ENCODE measurements around the gene LRRC47.

LRRC47 gene

DNA sequence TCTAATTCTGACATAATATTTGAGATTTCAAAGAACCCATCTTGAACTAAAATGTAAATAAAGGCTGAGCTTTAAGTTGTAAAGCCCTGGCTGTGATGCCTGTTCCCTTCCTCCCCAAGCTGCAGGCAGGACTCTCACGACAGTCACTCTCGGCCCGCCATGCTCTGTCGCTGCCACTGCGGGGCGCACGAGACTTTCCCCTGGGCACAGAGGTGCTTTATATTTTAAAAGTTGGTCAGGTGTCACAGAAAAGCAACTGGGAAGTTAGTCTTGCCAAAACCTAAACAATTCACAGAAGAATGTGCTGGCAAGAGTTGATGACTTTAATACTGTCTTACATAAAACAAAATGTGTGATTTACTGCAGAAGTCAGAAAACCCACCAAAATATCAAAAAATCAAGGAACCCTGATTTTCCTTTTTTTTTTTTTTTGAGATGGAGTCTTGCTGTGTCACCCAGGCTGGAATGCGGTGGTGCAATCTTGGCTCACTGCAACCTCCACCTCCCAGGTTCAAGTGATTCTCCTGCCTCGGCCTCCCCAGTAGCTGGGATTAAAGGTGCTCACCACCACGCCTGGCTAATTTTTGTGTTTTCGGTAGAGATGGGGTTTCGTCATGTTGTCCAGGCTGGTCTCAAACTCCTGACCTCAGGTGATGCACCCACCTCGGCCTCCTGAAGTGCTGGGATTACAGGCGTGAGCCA is 10.7 kb downstream of the LRRC47 start:
- FAIRE-seq: peak; percentile 84

GRCh38 chr1:3785045-3785444 is 11.3 kb downstream of the LRRC47 start:
- FAIRE-seq: no peak

DNA sequence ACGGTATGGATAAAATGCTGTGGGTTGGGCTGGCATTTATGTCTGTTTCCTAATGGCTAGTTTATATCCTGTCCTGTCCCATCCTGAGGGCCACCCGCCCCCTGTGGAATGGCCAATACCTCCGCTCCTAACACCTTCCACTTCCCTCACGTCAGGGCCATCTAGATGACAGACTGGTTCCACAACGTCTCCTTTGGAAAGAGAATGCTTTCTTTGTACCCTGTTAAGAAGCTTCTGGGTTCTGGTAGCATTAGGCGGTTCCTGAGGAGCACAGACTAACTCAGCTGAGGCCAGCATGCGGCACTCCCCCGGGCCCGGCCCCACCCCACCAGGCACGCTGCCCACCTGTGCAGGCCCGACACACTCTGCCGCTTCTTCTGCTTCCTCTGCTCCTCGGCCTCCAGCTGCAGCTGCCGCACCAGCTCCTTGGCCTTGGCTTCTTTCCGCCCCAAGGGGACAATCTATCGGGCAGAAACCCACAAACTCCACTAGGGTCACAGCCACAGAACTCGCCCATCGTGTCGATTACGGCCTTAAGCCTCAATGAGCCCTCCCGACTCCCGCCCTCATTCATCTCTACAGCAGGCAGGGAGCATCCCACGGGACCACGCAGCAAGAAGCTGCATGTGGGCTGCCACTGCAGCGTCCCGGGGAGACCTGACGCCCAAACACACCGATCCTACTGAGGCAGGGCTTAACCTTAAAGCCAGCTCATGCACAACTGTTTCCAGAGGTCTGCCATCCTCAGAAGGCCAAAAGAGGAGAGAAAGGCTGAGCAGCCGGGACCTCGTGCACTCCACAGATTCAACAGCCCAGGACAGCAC is 12.4 kb downstream of the LRRC47 start:
- no peak for FAIRE-seq

GRCh38 chr1:3780901-3781300 is 15.4 kb downstream of the LRRC47 start:
- FAIRE-seq: no peak

DNA sequence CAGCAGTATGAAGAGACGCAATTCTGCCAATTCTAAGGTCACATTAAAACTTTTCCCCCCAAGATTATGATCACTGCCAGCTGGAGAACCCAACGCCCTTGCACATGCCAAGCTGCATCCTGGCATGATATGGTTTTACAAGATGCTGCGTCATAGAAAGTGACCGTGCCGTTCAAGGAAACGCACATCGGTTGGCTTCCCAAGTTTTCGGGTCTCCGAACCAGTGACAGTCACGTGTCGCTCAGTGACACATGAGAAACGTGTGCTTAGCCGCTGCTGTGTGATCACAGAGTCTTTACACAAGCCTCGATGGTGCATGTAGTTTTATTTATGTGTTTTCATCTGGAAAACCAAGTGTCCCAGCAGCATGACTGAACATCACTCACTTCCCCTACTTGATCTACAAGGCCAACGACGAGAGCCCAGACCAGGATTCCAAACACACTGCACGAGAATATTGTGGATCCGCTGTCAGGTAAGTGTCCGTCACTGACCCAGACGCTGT is 16.3 kb downstream of the LRRC47 start:
- FAIRE-seq: no peak

DNA sequence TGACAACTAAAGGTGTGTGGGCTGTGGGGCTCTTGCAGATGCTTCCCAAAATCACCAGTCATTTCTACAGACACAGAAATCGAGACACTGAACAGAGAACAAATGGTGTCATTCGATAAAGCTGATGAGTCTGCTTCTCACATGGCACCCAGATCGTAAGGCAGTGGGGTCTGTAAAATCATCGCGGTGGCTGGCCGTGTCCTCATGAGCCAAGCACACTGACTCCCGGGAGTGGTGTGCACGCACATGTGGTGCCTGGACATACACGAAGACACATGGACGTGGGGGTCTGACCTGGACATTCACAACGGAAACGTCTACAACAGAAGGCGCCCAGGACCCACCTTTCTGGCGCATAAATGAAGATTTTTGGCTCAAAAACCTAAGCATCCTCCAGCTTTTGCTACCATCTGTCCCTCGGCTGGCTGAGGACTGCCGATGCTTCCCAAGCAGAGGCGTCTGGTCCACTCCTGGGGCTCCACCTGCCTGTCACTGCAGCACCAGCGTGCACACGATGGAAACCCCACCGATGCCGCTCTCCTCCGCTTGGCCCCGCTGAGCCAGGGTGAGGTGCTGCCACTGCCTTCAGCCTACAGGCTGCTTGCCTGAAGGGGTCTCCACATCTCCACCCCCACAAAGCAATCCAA is 16.9 kb downstream of the LRRC47 start:
- no peak for FAIRE-seq

- FAIRE-seq: no peak
Measured at GRCh38 chr1:3778590-3779264, 17.6 kb downstream of the LRRC47 start.

DNA sequence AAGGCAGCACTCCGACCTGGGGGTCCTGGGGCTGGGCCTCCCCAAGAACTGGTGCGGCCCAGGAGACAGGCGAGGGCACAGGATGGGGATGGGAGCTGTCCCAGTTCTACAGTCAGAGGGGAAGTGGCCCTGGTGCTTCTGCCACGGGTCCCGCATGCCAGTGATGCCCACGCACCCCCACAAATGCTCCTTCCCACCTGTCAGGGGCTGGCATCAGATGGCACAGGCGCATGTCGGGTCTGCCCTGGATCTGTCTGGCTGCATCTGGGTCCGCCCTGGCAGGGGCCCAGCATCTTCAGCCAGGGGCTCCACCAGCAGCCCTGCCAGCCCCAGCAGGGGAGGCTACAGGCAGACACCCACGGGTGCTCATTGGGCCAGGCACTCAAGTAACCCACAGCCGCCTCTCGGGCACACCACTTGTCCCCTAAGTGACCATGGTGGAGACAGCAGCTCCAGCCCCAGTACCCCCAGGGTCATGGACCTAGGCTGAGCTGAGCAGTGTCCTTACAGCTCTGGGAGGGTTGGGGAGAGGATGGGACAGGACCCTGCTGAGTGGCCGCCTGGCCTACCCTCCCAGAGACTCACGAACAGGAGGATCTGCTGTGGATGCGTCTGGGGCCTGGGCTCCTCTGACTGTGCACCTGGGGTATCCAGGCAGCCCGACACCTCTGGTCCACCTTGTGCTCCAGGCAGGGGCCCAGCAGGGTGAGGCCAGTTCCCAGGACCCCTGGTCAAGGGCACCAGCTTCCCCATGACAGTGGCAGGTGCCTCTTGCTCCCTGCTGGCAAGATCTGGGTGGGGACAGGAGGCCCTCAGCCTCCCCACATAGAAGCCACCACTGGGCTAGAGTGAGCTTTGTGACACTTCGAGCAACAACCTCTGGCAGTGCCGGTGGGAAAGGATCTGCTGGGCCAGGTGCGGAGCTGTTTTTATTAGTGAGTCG is 18.4 kb downstream of the LRRC47 start:
- no peak for FAIRE-seq

DNA sequence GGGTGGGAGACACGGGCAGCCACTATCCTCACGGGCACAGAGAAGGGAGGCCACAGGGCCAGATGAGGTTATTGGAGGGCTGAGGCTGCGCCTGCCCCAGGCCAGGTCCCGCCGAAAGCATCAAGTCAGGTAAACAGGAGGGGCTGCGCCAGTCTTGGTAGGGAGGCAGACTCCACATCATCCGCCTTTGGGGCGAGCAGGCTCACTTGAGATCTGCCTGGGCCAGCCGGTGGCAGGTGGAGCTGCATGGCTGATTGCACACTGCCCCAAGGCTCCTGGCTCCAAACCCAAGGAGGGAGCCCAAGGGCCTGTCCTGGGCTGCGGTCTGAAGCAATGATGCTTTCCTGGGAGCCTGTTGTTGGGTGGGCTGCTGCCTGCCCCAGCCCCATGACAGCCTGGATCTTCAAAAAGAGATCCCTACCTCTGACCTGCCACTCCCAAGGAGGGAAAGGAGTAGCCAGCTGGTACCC is 19.2 kb downstream of the LRRC47 start:
- FAIRE-seq: no peak

GRCh38 chr1:3776231-3776961 is 19.9 kb downstream of the LRRC47 start:
- no peak for FAIRE-seq

- FAIRE-seq: no peak
Measured at GRCh38 chr1:3775490-3776230, 20.6 kb downstream of the LRRC47 start.

GRCh38 chr1:3774946-3775489 is 21.3 kb downstream of the LRRC47 start:
- FAIRE-seq: no peak

GRCh38 chr1:3774276-3774945 is 21.9 kb downstream of the LRRC47 start:
- no peak for FAIRE-seq

- FAIRE-seq: no peak
Measured at GRCh38 chr1:3773572-3774275, 22.6 kb downstream of the LRRC47 start.

GRCh38 chr1:3772715-3773571 is 23.4 kb downstream of the LRRC47 start, which contains the start of gene SMIM1:
Gene SMIM1, plus strand, starts transcription at chr1:3772749. Its CDS starts 2,625 bp downstream, at chr1:3775374.
- no peak for FAIRE-seq

DNA sequence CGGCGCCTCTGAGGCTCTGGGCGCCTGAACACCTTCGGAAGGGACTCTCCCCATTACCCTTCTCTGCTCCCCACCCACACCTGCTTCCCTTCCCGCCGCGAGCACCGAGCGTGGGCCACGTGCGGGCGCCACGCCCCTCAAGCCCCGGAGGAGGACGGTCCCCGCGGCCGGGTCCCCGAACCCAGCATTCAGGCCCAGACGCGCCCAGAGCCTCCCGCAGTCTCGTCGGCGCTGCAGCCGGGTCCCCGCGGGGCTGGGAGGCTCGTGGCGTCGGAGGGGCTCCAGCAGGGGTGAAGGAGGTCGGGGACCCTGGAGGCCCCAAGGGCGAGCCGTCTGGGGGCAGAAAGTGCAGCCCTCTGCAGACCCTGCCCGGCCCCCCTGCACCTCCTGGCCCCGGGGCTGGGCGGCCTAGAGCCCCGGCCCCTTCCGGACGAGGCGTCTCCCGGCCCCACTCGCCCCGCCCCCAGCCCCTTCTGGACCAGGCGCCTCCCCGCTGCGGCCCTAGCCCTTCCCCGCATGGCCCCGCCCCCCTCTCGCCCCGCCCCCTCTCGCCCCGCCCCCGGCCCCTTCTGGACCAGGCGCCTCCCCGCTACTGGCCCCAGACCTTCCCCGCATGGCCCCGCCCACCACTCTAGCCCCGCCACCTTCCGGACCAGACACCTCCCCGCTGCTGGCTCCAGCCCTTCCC is 24.1 kb downstream of the LRRC47 start:
- no peak for FAIRE-seq
